IMR-90 (cell line): ENCODE data around the gene NSL1. TPM values are rescaled to one million over a fixed set of nuclear protein-coding genes. Genes with fewer than 3 reads are reported as not detected.

Source experiments
- ATAC-seq: fragments of 200-7000 bp; cut with Tn5 transposase; 2 replicates; pipeline ENCODE4 v1.9.1; 2020; ENCODE audit warnings: low read depth, mild to moderate bottlenecking, moderate library complexity
- BruUV-seq: library from RNA; stranded (reverse); fragments of 400-500 nt; replicated peaks from 2 replicates; lab custom pipeline; 2021; lab: Mats Ljungman, UMichigan
- CTCF ChIA-PET: fragments of 300-600 bp; formaldehyde crosslinking; extraction: SDS; loops from one replicate; lab custom pipeline; 2021; ENCODE audit warnings: antibody characterized with exemption; lab: Yijun Ruan, JAX
- POLR2A ChIA-PET: fragments of 300-600 bp; sonication (Branson Sonifier 250); formaldehyde crosslinking; loops from one replicate; lab custom pipeline; 2022; ENCODE audit warnings: antibody characterized with exemption; ENCODE audit not compliant: unreplicated experiment; lab: Charles Lee
- DNase-seq: peaks from one replicate; pipeline ENCODE4 v3.0.0; 2013
- H2AFZ ChIP-seq: replicated peaks from 2 replicates; pipeline ENCODE3; 2013; ENCODE audit warnings: low read length, mild to moderate bottlenecking; ENCODE audit not compliant: poor library complexity
- H2AK5ac ChIP-seq: 2 replicates; pipeline ENCODE4 v1.6.1; 2013; ENCODE audit warnings: low read depth, low read length, inconsistent platforms
- H2AK9ac ChIP-seq: replicated peaks from 2 replicates; pipeline ENCODE3; 2013; ENCODE audit warnings: mild to moderate bottlenecking, low read depth, low read length, moderate library complexity; ENCODE audit not compliant: poor library complexity
- H2BK120ac ChIP-seq: 2 replicates; pipeline ENCODE4 v1.6.1; 2013; ENCODE audit warnings: low read depth, low read length, inconsistent platforms
- H2BK15ac ChIP-seq: 3 replicates; pipeline ENCODE4 v1.6.1; 2013; ENCODE audit warnings: low read depth, low read length, inconsistent platforms
- H2BK20ac ChIP-seq: 2 replicates; pipeline ENCODE4 v1.6.1; 2013; ENCODE audit warnings: low read depth, mild to moderate bottlenecking, inconsistent platforms, low read length, moderate library complexity
- H2BK5ac ChIP-seq: 2 replicates; pipeline ENCODE4 v1.6.1; 2013; ENCODE audit warnings: mild to moderate bottlenecking, low read depth, low read length, inconsistent platforms; ENCODE audit not compliant: poor library complexity, severe bottlenecking
- H3K14ac ChIP-seq: replicated peaks from 2 replicates; pipeline ENCODE4 v1.6.1; 2013; ENCODE audit warnings: low read depth, low read length, inconsistent platforms
- H3K18ac ChIP-seq: 2 replicates; pipeline ENCODE4 v1.6.1; 2013; ENCODE audit warnings: low read depth, low read length, control low read depth
- H3K23ac ChIP-seq: 2 replicates; pipeline ENCODE4 v1.6.1; 2013; ENCODE audit warnings: low read depth, low read length, inconsistent platforms
- H3K27ac ChIP-seq: 2 replicates; pipeline ENCODE4 v1.5.1; 2013; ENCODE audit warnings: mild to moderate bottlenecking, control low read depth, low read length; ENCODE audit not compliant: insufficient read depth
- H3K27me3 ChIP-seq: 2 replicates; pipeline ENCODE4 v1.6.1; 2013; ENCODE audit warnings: low read length; ENCODE audit not compliant: control insufficient read depth, insufficient read depth
- H3K36me3 ChIP-seq: 2 replicates; pipeline ENCODE4 v1.6.1; 2013; ENCODE audit warnings: low read length, mixed read lengths; ENCODE audit not compliant: control insufficient read depth, insufficient read depth
- H3K4ac ChIP-seq: 2 replicates; pipeline ENCODE4 v1.6.1; 2013; ENCODE audit warnings: low read depth, low read length, inconsistent platforms
- H3K4me1 ChIP-seq: 2 replicates; pipeline ENCODE4 v1.6.1; 2013; ENCODE audit warnings: low read length, mixed read lengths; ENCODE audit not compliant: control insufficient read depth, insufficient read depth
- H3K4me2 ChIP-seq: 2 replicates; pipeline ENCODE4 v1.6.1; 2013; ENCODE audit warnings: low read depth, mild to moderate bottlenecking, control low read depth, low read length, moderate library complexity
- H3K4me3 ChIP-seq: 2 replicates; pipeline ENCODE4 v1.5.1; 2013; ENCODE audit warnings: low read depth, mild to moderate bottlenecking, control low read depth, low read length, moderate library complexity; ENCODE audit not compliant: insufficient read depth
- H3K56ac ChIP-seq: 2 replicates; pipeline ENCODE4 v1.6.1; 2013; ENCODE audit warnings: low read length, inconsistent platforms; ENCODE audit not compliant: insufficient read depth; ENCODE audit errors: extremely low read depth
- H3K79me1 ChIP-seq, 2 experiments: 2 replicates each; pipeline ENCODE4 v1.6.1; 2013; ENCODE audit warnings: low read length in 2 of 2, inconsistent platforms in 1 of 2, low read depth in 1 of 2
- H3K9ac ChIP-seq: 2 replicates; pipeline ENCODE4 v1.6.1; 2013; ENCODE audit warnings: low read depth, low read length, control low read depth
- H3K9me1 ChIP-seq: 2 replicates; pipeline ENCODE4 v1.6.1; 2013; ENCODE audit warnings: low read length, inconsistent platforms; ENCODE audit not compliant: insufficient read depth
- H3K9me3 ChIP-seq: 2 replicates; pipeline ENCODE4 v1.6.1; 2013; ENCODE audit warnings: low read length; ENCODE audit not compliant: control insufficient read depth, insufficient read depth
- H4K20me1 ChIP-seq: 2 replicates; pipeline ENCODE4 v1.6.1; 2013; ENCODE audit warnings: low read length, inconsistent platforms; ENCODE audit not compliant: insufficient read depth
- H4K5ac ChIP-seq: 2 replicates; pipeline ENCODE4 v1.6.1; 2013; ENCODE audit warnings: mild to moderate bottlenecking, low read depth, low read length, control low read depth
- H4K8ac ChIP-seq, 2 experiments: 2 replicates each; pipeline ENCODE4 v1.6.1; 2013; ENCODE audit warnings: low read depth in 2 of 2, low read length in 2 of 2, control low read depth in 1 of 2, inconsistent platforms in 1 of 2
- H4K91ac ChIP-seq: 2 replicates; pipeline ENCODE4 v1.6.1; 2013; ENCODE audit warnings: low read depth, low read length, inconsistent platforms; ENCODE audit not compliant: insufficient read depth
- ELK1 ChIP-seq: fragments of 150-350 bp; IDR thresholded peaks from 2 replicates; pipeline ENCODE4 v1.6.1; 2016; ENCODE audit warnings: low read depth, mild to moderate bottlenecking, low read length, moderate library complexity, borderline replicate concordance
- FOS ChIP-seq: fragments of 150-350 bp; IDR thresholded peaks from 2 replicates; pipeline ENCODE4 v1.6.1; 2016; ENCODE audit warnings: low read depth, low read length
- MAFK ChIP-seq: IDR thresholded peaks from 2 replicates; pipeline ENCODE4 v1.6.1; 2012; ENCODE audit warnings: low read depth, low read length, improper control_type of control experiment
- MAZ ChIP-seq: IDR thresholded peaks from 2 replicates; pipeline ENCODE4 v1.6.1; 2012; ENCODE audit warnings: low read depth, mild to moderate bottlenecking, low read length, improper control_type of control experiment, moderate library complexity, borderline replicate concordance
- MXI1 ChIP-seq: IDR thresholded peaks from 2 replicates; pipeline ENCODE4 v1.6.1; 2012; ENCODE audit warnings: low read depth, mild to moderate bottlenecking, low read length, moderate library complexity, borderline replicate concordance
- NFE2L2 ChIP-seq: fragments of 150-350 bp; IDR thresholded peaks from 2 replicates; pipeline ENCODE4 v1.6.1; 2016; ENCODE audit warnings: low read depth, mild to moderate bottlenecking, low read length
- POLR2A ChIP-seq: IDR thresholded peaks from 2 replicates; pipeline ENCODE4 v1.6.1; 2012; ENCODE audit warnings: mild to moderate bottlenecking, low read depth, low read length
- RAD21 ChIP-seq: IDR thresholded peaks from 2 replicates; pipeline ENCODE4 v1.6.1; 2012; ENCODE audit warnings: low read length, improper control_type of control experiment
- RCOR1 ChIP-seq: IDR thresholded peaks from 2 replicates; pipeline ENCODE4 v1.6.1; 2012; ENCODE audit warnings: mild to moderate bottlenecking, low read length, improper control_type of control experiment; ENCODE audit not compliant: insufficient replicate concordance
- RFX5 ChIP-seq: IDR thresholded peaks from 2 replicates; pipeline ENCODE4 v1.8.0; 2012; ENCODE audit warnings: low read depth, mild to moderate bottlenecking, low read length, moderate library complexity
- SMC3 ChIP-seq: fragments of 150-350 bp; IDR thresholded peaks from 2 replicates; pipeline ENCODE4 v1.6.1; 2016; ENCODE audit warnings: low read depth, mild to moderate bottlenecking, antibody characterized with exemption, low read length, moderate library complexity
- WGBS, 2 experiments: methylation state at CpG; one replicate each; pipeline versions ENCODE4 v1.1.5 to v1.1.7; 2013; ENCODE audit warnings: missing lambda C conversion rate in 2 of 2; ENCODE audit not compliant: insufficient read length in 1 of 2; ENCODE audit errors: extremely low coverage in 2 of 2; 5-methylcytosine and 5-hydroxymethylcytosine counted together
- dilution Hi-C: fragments of 300-500 bp; cut with HindIII; formaldehyde crosslinking; loops from one replicate; pipeline ENCODE4 v1.14.3; 2018; ENCODE audit warnings: low sequenced_read_pairs; ENCODE audit not compliant: unreplicated experiment
- in situ Hi-C: fragments of 300-500 bp; cut with MboI; formaldehyde crosslinking; loops from 3 replicates; pipeline ENCODE4 v1.14.3; 2019; ENCODE audit warnings: low sequenced_read_pairs, inconsistent platforms, mixed read lengths
- intact Hi-C: fragments of 100-400 bp; cut with micrococcal nuclease; formaldehyde crosslinking; loops from 2 replicates; pipeline ENCODE4 v1.10.0; 2022
- polyA plus RNA-seq, 3 experiments: library from polyadenylated mRNA; depleted of rRNA; stranded (reverse); fragments of >200 nt; gene quantifications; 2 replicates each; pipeline ENCODE4 v1.2.3, GENCODE V29; 2012; ENCODE audit warnings: low replicate concordance in 1 of 3
- total RNA-seq: library from RNA; depleted of rRNA; stranded (reverse); fragments of >200 nt; gene quantifications from 2 replicates; pipeline ENCODE4 v1.2.3, GENCODE V29; 2012
- TF ChIP-seq, protein P1 (sequence below): conservative IDR thresholded peaks from 2 replicates; pipeline ENCODE4 v1.5.1; 2012; ENCODE audit warnings: mild to moderate bottlenecking, low read depth, low read length, improper control_type of control experiment

NSL1 gene
- total and polyA plus RNA-seq, 2 of the 4 experiments (the other 2 are of a cell fraction), result 19.1 to 42.5 TPM

DNA sequence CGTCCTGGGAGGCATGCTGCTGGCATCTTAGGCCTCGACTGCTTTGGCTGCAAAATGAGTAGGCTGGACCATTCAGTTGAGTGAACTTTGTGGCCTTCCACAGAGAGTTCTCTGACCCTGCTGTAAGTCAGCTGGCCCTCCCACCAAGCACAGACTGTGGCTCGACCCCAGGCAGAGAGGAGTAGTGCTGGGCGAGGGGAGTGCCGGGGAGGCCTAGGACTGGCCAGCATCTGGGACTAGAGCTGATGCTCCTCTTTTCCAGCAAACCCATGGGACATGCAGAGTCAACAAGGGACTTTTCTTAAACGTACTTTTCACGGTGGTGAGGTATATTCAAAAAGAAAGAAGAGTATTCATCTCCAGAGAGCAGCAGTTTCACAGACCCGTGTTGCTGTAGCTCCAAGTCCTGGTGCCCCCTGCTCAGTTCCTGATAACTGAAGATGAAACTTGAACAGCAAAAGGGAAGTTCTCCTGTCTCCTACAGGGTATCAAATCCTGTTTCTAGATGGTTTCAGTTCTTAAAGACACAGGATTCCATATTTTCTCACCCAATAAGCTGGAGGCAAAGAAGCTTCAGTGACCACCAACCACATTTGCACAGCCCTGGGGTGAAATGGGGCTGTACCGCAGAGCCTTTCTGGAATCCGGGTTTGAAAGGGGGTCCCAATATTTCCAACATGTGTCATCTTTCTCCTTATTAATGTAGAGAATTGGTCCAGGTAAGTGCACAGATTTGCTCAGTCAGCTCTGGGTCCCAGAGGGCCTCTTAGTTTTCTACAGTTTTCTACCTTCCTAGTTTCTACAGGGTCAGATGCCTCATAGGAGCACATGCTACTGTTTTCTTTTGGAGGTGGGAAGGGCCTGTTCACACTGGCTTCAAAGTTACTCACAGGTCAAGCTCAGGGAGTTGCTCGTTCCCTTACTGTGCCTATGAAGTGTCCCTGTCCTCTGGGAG is 112.8 kb downstream of the NSL1 start:
- H3K36me3 ChIP-seq, result no peaks in the 10 kb centered on the region
- no peak overlapping the region for H2BK120ac ChIP-seq
- no peaks in the 10 kb centered on the region for H3K79me1 ChIP-seq
- H3K27me3 ChIP-seq, result peaks cover 2% of the 10 kb centered on the region; the same call in 1 of the 2 replicates
- no peaks in the 10 kb centered on the region for H3K4me1 ChIP-seq
- H2BK20ac ChIP-seq, result no peak overlapping the region
- H3K18ac ChIP-seq, result no peak overlapping the region
- H3K4me2 ChIP-seq, result no peak overlapping the region
- POLR2A ChIA-PET, result interaction anchor here (0.6 kb wide), 1 partner anchor 70 kb away, joined by 6 read pairs; no protein-coding TSS in a partner anchor
- H3K9me1 ChIP-seq, result no peaks in the 10 kb centered on the region
- H2AK5ac ChIP-seq, result no peak overlapping the region
- no peak overlapping the region for H4K8ac ChIP-seq
- H3K23ac ChIP-seq, result no peak overlapping the region
- CTCF ChIA-PET, result no interaction called here
- intact Hi-C loops, result no loop called here
- ATAC-seq (no peak), DNase-seq (no peak)
- TF ChIP-seq ELK1 (no peak), NFE2L2 (no peak), RCOR1 (no peak), MAZ (no peak), FOS (no peak), SMC3 (no peak), RAD21 (no peak), MAFK (no peak), RFX5 (no peak), MXI1 (no peak), POLR2A (no peak)
- TF ChIP-seq, protein P1, sequence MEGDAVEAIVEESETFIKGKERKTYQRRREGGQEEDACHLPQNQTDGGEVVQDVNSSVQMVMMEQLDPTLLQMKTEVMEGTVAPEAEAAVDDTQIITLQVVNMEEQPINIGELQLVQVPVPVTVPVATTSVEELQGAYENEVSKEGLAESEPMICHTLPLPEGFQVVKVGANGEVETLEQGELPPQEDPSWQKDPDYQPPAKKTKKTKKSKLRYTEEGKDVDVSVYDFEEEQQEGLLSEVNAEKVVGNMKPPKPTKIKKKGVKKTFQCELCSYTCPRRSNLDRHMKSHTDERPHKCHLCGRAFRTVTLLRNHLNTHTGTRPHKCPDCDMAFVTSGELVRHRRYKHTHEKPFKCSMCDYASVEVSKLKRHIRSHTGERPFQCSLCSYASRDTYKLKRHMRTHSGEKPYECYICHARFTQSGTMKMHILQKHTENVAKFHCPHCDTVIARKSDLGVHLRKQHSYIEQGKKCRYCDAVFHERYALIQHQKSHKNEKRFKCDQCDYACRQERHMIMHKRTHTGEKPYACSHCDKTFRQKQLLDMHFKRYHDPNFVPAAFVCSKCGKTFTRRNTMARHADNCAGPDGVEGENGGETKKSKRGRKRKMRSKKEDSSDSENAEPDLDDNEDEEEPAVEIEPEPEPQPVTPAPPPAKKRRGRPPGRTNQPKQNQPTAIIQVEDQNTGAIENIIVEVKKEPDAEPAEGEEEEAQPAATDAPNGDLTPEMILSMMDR, result no peak
- H3K27ac ChIP-seq, result no peak overlapping the region
- no peak overlapping the region for H3K9ac ChIP-seq
- no peak overlapping the region for H3K14ac ChIP-seq
- no peak overlapping the region for H4K91ac ChIP-seq
- H3K4me3 ChIP-seq, result no peak overlapping the region
- dilution Hi-C loops, result no loop called here
- H4K5ac ChIP-seq, result no peak overlapping the region
- H3K4ac ChIP-seq, result no peak overlapping the region
- in situ Hi-C loops, result no loop called here
- H2AK9ac ChIP-seq, result no peak overlapping the region
- BruUV-seq, result no TSS peak
- H4K20me1 ChIP-seq, result no peaks in the 10 kb centered on the region
- no peaks in the 10 kb centered on the region for H3K9me3 ChIP-seq
- no peak overlapping the region for H2BK5ac ChIP-seq
- H3K56ac ChIP-seq, result no peak overlapping the region
- no peak overlapping the region for H2AFZ ChIP-seq
- whole genome bisulfite sequencing, 2 experiments, result 100% methylated on average over 1 of the region's 11 CpGs; no CpG with 5 or more reads in 1 of the 2 experiments
- H2BK15ac ChIP-seq, result no peak overlapping the region
